ENCODE measurements around the gene HRH3.

The HRH3 gene

GRCh38 chr20:62220666-62221568 lies 839 bp upstream of the HRH3 start:
- DNase-seq (ENCODE audit: insufficient read length) = no peak
- FAIRE-seq = no peak
- TF ChIP-seq TAF1 (IDR thresholded peaks at IDR 0.05; ENCODE audit: borderline replicate concordance, low read depth, low read length) (no peak), POLR2AphosphoS5 (IDR thresholded peaks at IDR 0.05; ENCODE audit: low read depth, low read length) (no peak), POLR2A (IDR thresholded peaks at IDR 0.05; ENCODE audit: low read depth, low read length) (no peak)

- DNase-seq (ENCODE audit: insufficient read length) (no peak), FAIRE-seq (no peak)
- TF ChIP-seq POLR2AphosphoS5 (IDR thresholded peaks at IDR 0.05; ENCODE audit: low read depth, low read length) (no peak), POLR2A (IDR thresholded peaks at IDR 0.05; ENCODE audit: low read depth, low read length) (no peak), TAF1 (IDR thresholded peaks at IDR 0.05; ENCODE audit: borderline replicate concordance, low read depth, low read length) (no peak)
These were observed 732 bp downstream of the HRH3 start for GRCh38 chr20:62219101-62219991.

- no peak for DNase-seq (ENCODE audit: insufficient read length)
- FAIRE-seq = no peak
- TF ChIP-seq POLR2AphosphoS5 (IDR thresholded peaks at IDR 0.05; ENCODE audit: low read depth, low read length) (no peak), POLR2A (IDR thresholded peaks at IDR 0.05; ENCODE audit: low read depth, low read length) (no peak), TAF1 (IDR thresholded peaks at IDR 0.05; ENCODE audit: borderline replicate concordance, low read depth, low read length) (no peak)
These were observed 1.9 kb downstream of the HRH3 start for GRCh38 chr20:62217913-62218773.

- DNase-seq (ENCODE audit: insufficient read length) (no peak), FAIRE-seq (no peak)
- TF ChIP-seq POLR2A (IDR thresholded peaks at IDR 0.05; ENCODE audit: low read depth, low read length) (no peak), POLR2AphosphoS5 (IDR thresholded peaks at IDR 0.05; ENCODE audit: low read depth, low read length) (no peak), TAF1 (IDR thresholded peaks at IDR 0.05; ENCODE audit: borderline replicate concordance, low read depth, low read length) (no peak)
These were observed 3.2 kb downstream of the HRH3 start for GRCh38 chr20:62216636-62217566.

- FAIRE-seq = no peak
- no peak for DNase-seq (ENCODE audit: insufficient read length)
- no peak for TF ChIP-seq TAF1 (IDR thresholded peaks at IDR 0.05; ENCODE audit: borderline replicate concordance, low read depth, low read length)
- no peak for TF ChIP-seq POLR2AphosphoS5 (IDR thresholded peaks at IDR 0.05; ENCODE audit: low read depth, low read length)
- no peak for TF ChIP-seq POLR2A (IDR thresholded peaks at IDR 0.05; ENCODE audit: low read depth, low read length)
These were observed 4.0 kb downstream of the HRH3 start for GRCh38 chr20:62215991-62216635.

- no peak for TF ChIP-seq TAF1 (IDR thresholded peaks at IDR 0.05; ENCODE audit: borderline replicate concordance, low read depth, low read length)
- no peak for TF ChIP-seq POLR2A (IDR thresholded peaks at IDR 0.05; ENCODE audit: low read depth, low read length)
- TF ChIP-seq POLR2AphosphoS5 (IDR thresholded peaks at IDR 0.05; ENCODE audit: low read depth, low read length) = no peak
- no peak for FAIRE-seq
These were observed 4.8 kb downstream of the HRH3 start for GRCh38 chr20:62215020-62215990.

GRCh38 chr20:62214067-62214466 lies 6.0 kb downstream of the HRH3 start:
- DNase-seq (ENCODE audit: insufficient read length) = no peak
- TF ChIP-seq POLR2AphosphoS5 (IDR thresholded peaks at IDR 0.05; ENCODE audit: low read depth, low read length) = no peak
- no peak for TF ChIP-seq TAF1 (IDR thresholded peaks at IDR 0.05; ENCODE audit: borderline replicate concordance, low read depth, low read length)
- TF ChIP-seq POLR2A (IDR thresholded peaks at IDR 0.05; ENCODE audit: low read depth, low read length) = no peak
- FAIRE-seq = no peak

More at GRCh38 chr20:62215020-62215990, 4.8 kb downstream of the HRH3 start:
- no peak for DNase-seq (ENCODE audit: insufficient read length)

- FAIRE-seq (no peak), DNase-seq (ENCODE audit: insufficient read length) (no peak)
- TF ChIP-seq TAF1 (IDR thresholded peaks at IDR 0.05; ENCODE audit: borderline replicate concordance, low read depth, low read length) (no peak), POLR2A (IDR thresholded peaks at IDR 0.05; ENCODE audit: low read depth, low read length) (no peak), POLR2AphosphoS5 (IDR thresholded peaks at IDR 0.05; ENCODE audit: low read depth, low read length) (no peak)
These were observed 7.8 kb downstream of the HRH3 start for GRCh38 chr20:62212299-62212698.

Data from GM12892 (cell line).